GM12878 (cell line): ENCODE results near the gene DUSP7.

ENCODE experiments used
- TF ChIP-seq, protein P1 (sequence below): IDR thresholded peaks from 2 replicates; pipeline ENCODE4 v1.6.1; 2012; ENCODE audit warnings: low read depth, low read length, improper control_type of control experiment
- TF ChIP-seq, protein P2 (sequence below), 3 experiments: IDR thresholded peaks in 2 of 3; conservative IDR thresholded peaks in 1 of 3; 2 replicates each; pipeline ENCODE4 v1.5.1; 2011; ENCODE audit warnings: low read depth in 3 of 3, low read length in 3 of 3, mild to moderate bottlenecking in 3 of 3, control low read depth in 2 of 3, moderate library complexity in 2 of 3, inconsistent platforms in 1 of 3, mixed read lengths in 1 of 3; ENCODE audit not compliant: control insufficient read depth in 2 of 3, insufficient read depth in 1 of 3; ENCODE audit errors: extremely low read depth in 1 of 3

DNA sequence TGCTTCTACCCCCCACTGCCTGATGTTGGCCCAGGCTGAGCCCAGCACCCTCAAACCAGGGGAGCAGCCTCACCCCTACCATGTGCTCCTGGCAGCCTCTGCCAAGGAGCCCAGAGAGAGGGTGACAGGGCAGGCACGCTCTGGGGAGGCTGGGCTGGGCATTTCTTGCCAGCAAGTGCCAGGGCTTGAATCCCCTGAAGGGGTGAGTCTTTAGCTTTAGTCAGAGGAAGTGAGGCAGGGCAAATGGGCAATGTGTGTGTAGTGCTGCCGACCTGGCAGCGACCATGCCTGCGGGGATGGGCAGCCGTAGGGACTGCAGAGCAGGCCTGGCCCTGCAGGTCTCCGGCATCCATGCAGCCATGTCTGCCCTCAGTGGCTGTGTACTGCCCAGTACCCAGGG, 18.1 kb downstream of the DUSP7 start:
- TF ChIP-seq, protein P1, sequence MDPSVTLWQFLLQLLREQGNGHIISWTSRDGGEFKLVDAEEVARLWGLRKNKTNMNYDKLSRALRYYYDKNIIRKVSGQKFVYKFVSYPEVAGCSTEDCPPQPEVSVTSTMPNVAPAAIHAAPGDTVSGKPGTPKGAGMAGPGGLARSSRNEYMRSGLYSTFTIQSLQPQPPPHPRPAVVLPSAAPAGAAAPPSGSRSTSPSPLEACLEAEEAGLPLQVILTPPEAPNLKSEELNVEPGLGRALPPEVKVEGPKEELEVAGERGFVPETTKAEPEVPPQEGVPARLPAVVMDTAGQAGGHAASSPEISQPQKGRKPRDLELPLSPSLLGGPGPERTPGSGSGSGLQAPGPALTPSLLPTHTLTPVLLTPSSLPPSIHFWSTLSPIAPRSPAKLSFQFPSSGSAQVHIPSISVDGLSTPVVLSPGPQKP: no peak
- TF ChIP-seq, protein P2, sequence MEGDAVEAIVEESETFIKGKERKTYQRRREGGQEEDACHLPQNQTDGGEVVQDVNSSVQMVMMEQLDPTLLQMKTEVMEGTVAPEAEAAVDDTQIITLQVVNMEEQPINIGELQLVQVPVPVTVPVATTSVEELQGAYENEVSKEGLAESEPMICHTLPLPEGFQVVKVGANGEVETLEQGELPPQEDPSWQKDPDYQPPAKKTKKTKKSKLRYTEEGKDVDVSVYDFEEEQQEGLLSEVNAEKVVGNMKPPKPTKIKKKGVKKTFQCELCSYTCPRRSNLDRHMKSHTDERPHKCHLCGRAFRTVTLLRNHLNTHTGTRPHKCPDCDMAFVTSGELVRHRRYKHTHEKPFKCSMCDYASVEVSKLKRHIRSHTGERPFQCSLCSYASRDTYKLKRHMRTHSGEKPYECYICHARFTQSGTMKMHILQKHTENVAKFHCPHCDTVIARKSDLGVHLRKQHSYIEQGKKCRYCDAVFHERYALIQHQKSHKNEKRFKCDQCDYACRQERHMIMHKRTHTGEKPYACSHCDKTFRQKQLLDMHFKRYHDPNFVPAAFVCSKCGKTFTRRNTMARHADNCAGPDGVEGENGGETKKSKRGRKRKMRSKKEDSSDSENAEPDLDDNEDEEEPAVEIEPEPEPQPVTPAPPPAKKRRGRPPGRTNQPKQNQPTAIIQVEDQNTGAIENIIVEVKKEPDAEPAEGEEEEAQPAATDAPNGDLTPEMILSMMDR (IDR thresholded peaks at IDR 0.05 in 2 of 3, conservative IDR thresholded peaks at IDR 0.05 in 1 of 3; ENCODE audit: control insufficient read depth in 2 of 3, extremely low read depth in 1 of 3, insufficient read depth in 1 of 3, low read depth in 3 of 3, low read length in 3 of 3): no peak
